HG03280 (cell line): ENCODE measurements around the gene HDAC9.

Experiments used
- ATAC-seq: cut with Tn5 transposase; IDR thresholded peaks from one replicate; pipeline ENCODE4 v1.9.1; 2021; ENCODE audit warnings: mild to moderate bottlenecking, moderate library complexity; ENCODE audit not compliant: unreplicated experiment

Gene HDAC9

GRCh38 chr7:18771834-18772566 lies 276.5 kb downstream of the HDAC9 start:
- ATAC-seq, result no peak

- ATAC-seq, result no peak
Measured at GRCh38 chr7:18772567-18772965, 277.0 kb downstream of the HDAC9 start.

GRCh38 chr7:18777314-18777713 lies 281.8 kb downstream of the HDAC9 start:
- no peak for ATAC-seq

- ATAC-seq, result no peak
Measured at GRCh38 chr7:18778594-18778993, 283.0 kb downstream of the HDAC9 start.

GRCh38 chr7:18780266-18780665 lies 284.7 kb downstream of the HDAC9 start:
- no peak for ATAC-seq

GRCh38 chr7:18780938-18781337 lies 285.4 kb downstream of the HDAC9 start:
- ATAC-seq, result no peak

GRCh38 chr7:18786196-18786727 lies 290.7 kb downstream of the HDAC9 start:
- no peak for ATAC-seq

GRCh38 chr7:18786796-18787195 lies 291.2 kb downstream of the HDAC9 start:
- no peak for ATAC-seq

- ATAC-seq, result no peak
Measured at GRCh38 chr7:18788026-18788425, 292.5 kb downstream of the HDAC9 start.

GRCh38 chr7:18792871-18793595 lies 297.5 kb downstream of the HDAC9 start:
- no peak for ATAC-seq

- no peak for ATAC-seq
Measured at GRCh38 chr7:18796216-18796615, 300.7 kb downstream of the HDAC9 start.

GRCh38 chr7:18798088-18798906 lies 302.7 kb downstream of the HDAC9 start:
- no peak for ATAC-seq

- no peak for ATAC-seq
Measured at GRCh38 chr7:18799899-18800298, 304.4 kb downstream of the HDAC9 start.

GRCh38 chr7:18803923-18804322 lies 308.4 kb downstream of the HDAC9 start:
- no peak for ATAC-seq

- ATAC-seq, result no peak
Measured at GRCh38 chr7:18806177-18806576, 310.6 kb downstream of the HDAC9 start.

GRCh38 chr7:18808026-18808425 lies 312.5 kb downstream of the HDAC9 start:
- ATAC-seq, result no peak

- ATAC-seq, result no peak
Measured at GRCh38 chr7:18815261-18815960, 319.9 kb downstream of the HDAC9 start.

GRCh38 chr7:18820981-18821380 lies 325.4 kb downstream of the HDAC9 start:
- no peak for ATAC-seq

- no peak for ATAC-seq
Measured at GRCh38 chr7:18821554-18821953, 326.0 kb downstream of the HDAC9 start.

GRCh38 chr7:18824157-18824556 lies 328.6 kb downstream of the HDAC9 start:
- ATAC-seq, result no peak
